HG03565 (cell line): ENCODE measurements around the gene ANTXR1.
"Not testable (repeated sequence)": the region's sequence is repeated elsewhere in the genome, so short reads cannot be mapped to it uniquely, and the experiment has no call there.

Source experiments
- ATAC-seq: cut with Tn5 transposase; IDR thresholded peaks from one replicate; pipeline ENCODE4 v1.9.1; 2021; ENCODE audit warnings: mild to moderate bottlenecking, moderate library complexity; ENCODE audit not compliant: unreplicated experiment

ANTXR1 gene

GRCh38 chr2:69159986-69160385 is 147.0 kb downstream of the ANTXR1 start:
- no peak for ATAC-seq

- no peak for ATAC-seq
These were observed 149.1 kb downstream of the ANTXR1 start for GRCh38 chr2:69162057-69162456.

GRCh38 chr2:69163109-69163508 is 150.1 kb downstream of the ANTXR1 start:
- ATAC-seq, result no peak

GRCh38 chr2:69163556-69163955 is 150.6 kb downstream of the ANTXR1 start:
- ATAC-seq, result no peak

GRCh38 chr2:69164061-69164778 is 151.2 kb downstream of the ANTXR1 start:
- ATAC-seq, result no peak

- ATAC-seq, result no peak
These were observed 152.3 kb downstream of the ANTXR1 start for GRCh38 chr2:69165091-69165880.

- ATAC-seq, result no peak
These were observed 153.5 kb downstream of the ANTXR1 start for GRCh38 chr2:69166465-69166811.

- ATAC-seq, result no peak
These were observed 154.0 kb downstream of the ANTXR1 start for GRCh38 chr2:69166812-69167468.

GRCh38 chr2:69167469-69167822 is 154.5 kb downstream of the ANTXR1 start:
- ATAC-seq, result no peak

GRCh38 chr2:69168144-69168813 is 155.3 kb downstream of the ANTXR1 start:
- ATAC-seq, result no peak

- ATAC-seq, result no peak
These were observed 156.1 kb downstream of the ANTXR1 start for GRCh38 chr2:69168950-69169654.

GRCh38 chr2:69169655-69170389 is 156.8 kb downstream of the ANTXR1 start:
- ATAC-seq, result no peak

- no peak for ATAC-seq
These were observed 157.7 kb downstream of the ANTXR1 start for GRCh38 chr2:69170661-69171060.

GRCh38 chr2:69171116-69171896 is 158.3 kb downstream of the ANTXR1 start:
- ATAC-seq, result no peak

GRCh38 chr2:69171897-69172525 is 159.0 kb downstream of the ANTXR1 start:
- ATAC-seq, result no peak

- ATAC-seq, result no peak
These were observed 160.7 kb downstream of the ANTXR1 start for GRCh38 chr2:69173706-69174105.

GRCh38 chr2:69174211-69174610 is 161.2 kb downstream of the ANTXR1 start:
- ATAC-seq, result not testable (repeated sequence)

- ATAC-seq, result no peak
These were observed 163.1 kb downstream of the ANTXR1 start for GRCh38 chr2:69175790-69176715.
